Testis (tissue), 3 donors: Measurements from ENCODE around the gene TK2. TPM values are rescaled to one million over a fixed set of nuclear protein-coding genes. Genes with fewer than 3 reads are reported as not detected.

ENCODE experiments used
- DNase-seq: peaks from one replicate; pipeline ENCODE4 v3.0.0-alpha.2; 2019
- H3K27ac ChIP-seq, 2 donors: fragments of 200-600 bp; sonication (generic); one replicate each; pipeline ENCODE4 v1.5.1; 2019
- H3K27me3 ChIP-seq: fragments of 200-600 bp; sonication (generic); one replicate; pipeline ENCODE4 v1.5.1; 2019
- H3K36me3 ChIP-seq: fragments of 200-600 bp; sonication (generic); one replicate; pipeline ENCODE4 v1.5.1; 2017; ENCODE audit warnings: low read depth; ENCODE audit errors: missing control alignments
- H3K4me1 ChIP-seq: fragments of 200-600 bp; sonication (generic); one replicate; pipeline ENCODE4 v1.5.1; 2019
- H3K4me3 ChIP-seq, 2 donors: fragments of 200-600 bp; sonication (generic); one replicate each; pipeline ENCODE4 v1.5.1; 2017 to 2019
- H3K9me3 ChIP-seq: fragments of 200-600 bp; sonication (generic); one replicate; pipeline ENCODE4 v1.5.1; 2017
- POLR2A ChIP-seq: fragments of 450-650 bp; IDR thresholded peaks from one replicate; pipeline ENCODE4 v1.6.1; 2017; ENCODE audit warnings: antibody characterized with exemption, mild to moderate bottlenecking, moderate library complexity
- WGBS, 2 donors: methylation state at CpG; one replicate each; pipeline ENCODE4 v1.1.5; 2018; 5-methylcytosine and 5-hydroxymethylcytosine counted together
- intact Hi-C: fragments of 100-400 bp; cut with DNase I; formaldehyde crosslinking; loops from one replicate; pipeline ENCODE4 v1.15.1; 2023; ENCODE audit warnings: low total_unique reads
- polyA plus RNA-seq: library from polyadenylated mRNA; stranded (reverse); fragments of 350-450 nt; fragmentation: Illumina TruSeq; extraction: RNeasy Lipid Tissue Mini Kit (QIAGEN cat#74804); gene quantifications from one replicate; pipeline ENCODE4 v1.2.3, GENCODE V29; 2014; ENCODE audit warnings: low read depth, low replicate concordance; ENCODE audit not compliant: insufficient read depth
- total RNA-seq, 2 donors: library from RNA; depleted of rRNA; stranded (reverse); fragments of >200 nt; gene quantifications; one replicate each; pipeline ENCODE4 v1.2.3, GENCODE V29; 2016
- TF ChIP-seq, protein P1 (sequence below), 3 experiments: fragments of 450-650 bp in 2 of 3; fragments of 200-600 bp in 1 of 3; sonication (generic) in 1 of 3; IDR thresholded peaks; one replicate each; pipeline ENCODE4 v1.5.1; 2016 to 2019; ENCODE audit warnings: antibody characterized with exemption in 3 of 3, mild to moderate bottlenecking in 2 of 3, moderate library complexity in 1 of 3

TK2 gene
- total and polyA plus RNA-seq, 3 donors from 2014 or later: 51.7 to 73.4 (median 66.8) TPM

DNA sequence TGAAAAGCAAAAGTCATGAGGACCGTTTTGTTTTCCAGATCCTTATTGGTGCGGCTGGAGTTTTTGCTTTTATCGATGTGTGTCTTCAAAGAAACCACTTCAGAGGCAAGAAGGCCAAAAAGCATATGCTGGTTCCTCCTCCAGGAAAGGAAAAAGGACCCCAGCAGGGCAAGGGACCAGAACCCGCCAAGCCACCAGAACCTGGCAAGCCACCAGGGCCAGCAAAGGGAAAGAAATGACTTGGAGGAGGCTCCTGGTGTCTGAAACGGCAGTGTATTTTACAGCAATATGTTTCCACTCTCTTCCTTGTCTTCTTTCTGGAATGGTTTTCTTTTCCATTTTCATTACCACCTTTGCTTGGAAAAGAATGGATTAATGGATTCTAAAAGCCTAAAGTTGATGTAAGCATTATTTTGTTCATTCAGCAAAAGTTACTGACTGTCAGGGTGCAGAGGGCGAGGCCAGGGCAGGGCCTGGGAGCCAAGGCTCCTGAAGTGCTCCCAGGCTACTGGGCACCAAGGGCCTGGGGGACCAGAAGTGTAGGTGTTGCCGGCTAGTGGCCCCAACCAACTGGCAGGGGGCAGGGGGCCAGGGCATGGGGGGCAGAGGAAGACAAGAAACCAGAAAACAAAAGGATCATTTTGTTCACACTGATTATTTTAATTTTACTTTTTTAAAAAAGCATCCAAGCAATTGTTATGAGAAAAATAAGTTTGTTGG is 38.1 kb upstream of the TK2 start:
- Histone ChIP-seq H3K27me3 (no peaks in the 10 kb centered on the region), H3K27ac (no peak overlapping the region), H3K36me3 (no peaks in the 10 kb centered on the region), H3K4me3 (no peak overlapping the region), H3K4me1 (no peaks in the 10 kb centered on the region), H3K9me3 (no peaks in the 10 kb centered on the region)
- TF ChIP-seq POLR2A: no peak
- TF ChIP-seq, protein P1, sequence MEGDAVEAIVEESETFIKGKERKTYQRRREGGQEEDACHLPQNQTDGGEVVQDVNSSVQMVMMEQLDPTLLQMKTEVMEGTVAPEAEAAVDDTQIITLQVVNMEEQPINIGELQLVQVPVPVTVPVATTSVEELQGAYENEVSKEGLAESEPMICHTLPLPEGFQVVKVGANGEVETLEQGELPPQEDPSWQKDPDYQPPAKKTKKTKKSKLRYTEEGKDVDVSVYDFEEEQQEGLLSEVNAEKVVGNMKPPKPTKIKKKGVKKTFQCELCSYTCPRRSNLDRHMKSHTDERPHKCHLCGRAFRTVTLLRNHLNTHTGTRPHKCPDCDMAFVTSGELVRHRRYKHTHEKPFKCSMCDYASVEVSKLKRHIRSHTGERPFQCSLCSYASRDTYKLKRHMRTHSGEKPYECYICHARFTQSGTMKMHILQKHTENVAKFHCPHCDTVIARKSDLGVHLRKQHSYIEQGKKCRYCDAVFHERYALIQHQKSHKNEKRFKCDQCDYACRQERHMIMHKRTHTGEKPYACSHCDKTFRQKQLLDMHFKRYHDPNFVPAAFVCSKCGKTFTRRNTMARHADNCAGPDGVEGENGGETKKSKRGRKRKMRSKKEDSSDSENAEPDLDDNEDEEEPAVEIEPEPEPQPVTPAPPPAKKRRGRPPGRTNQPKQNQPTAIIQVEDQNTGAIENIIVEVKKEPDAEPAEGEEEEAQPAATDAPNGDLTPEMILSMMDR (IDR thresholded peaks at IDR 0.05): no peak
- WGBS, 2 donors: 76 to 84% methylated on average over 7 of the region's 7 CpGs
- intact Hi-C loops: no loop called here
- DNase-seq: no peak

DNA sequence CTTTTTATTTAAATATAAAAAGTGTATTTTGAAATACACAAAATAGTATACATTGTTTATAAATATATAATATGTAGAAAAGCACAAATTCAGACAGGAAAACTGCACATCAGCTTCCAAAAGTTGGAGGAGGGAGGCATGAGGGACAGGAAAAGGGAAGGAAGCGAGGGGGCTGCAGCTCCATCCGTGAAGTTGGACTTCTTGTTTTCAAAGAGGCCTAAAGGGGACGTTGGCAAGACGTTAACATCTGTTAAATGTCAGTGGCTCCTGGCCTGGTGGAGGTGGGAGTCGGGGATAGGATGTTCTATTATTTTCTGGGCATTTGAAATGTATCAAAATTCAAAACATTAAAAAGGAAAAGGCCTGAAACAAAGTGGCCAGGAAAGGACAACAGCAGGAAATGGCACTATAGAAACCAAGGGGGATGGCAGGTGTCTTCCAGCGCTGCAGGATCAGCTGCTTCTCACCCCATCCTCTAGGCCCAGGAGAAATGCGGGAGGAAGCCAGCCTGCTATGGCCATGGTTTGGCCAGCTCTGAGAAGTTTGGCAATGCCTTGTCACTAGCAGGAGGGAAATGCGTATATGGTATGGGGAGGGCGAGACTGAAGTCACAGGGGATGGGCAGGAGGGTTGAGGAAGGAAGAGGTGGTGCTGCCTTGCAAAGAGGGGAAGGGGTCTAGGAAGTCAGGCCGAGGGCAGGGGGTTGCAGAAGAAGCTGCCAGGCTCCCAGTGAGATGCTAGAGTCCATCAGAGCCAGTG is 35.7 kb upstream of the TK2 start:
- Histone ChIP-seq H3K4me3 (no peak overlapping the region), H3K27ac (no peak overlapping the region), H3K36me3 (no peaks in the 10 kb centered on the region), H3K4me1 (no peaks in the 10 kb centered on the region), H3K9me3 (no peaks in the 10 kb centered on the region), H3K27me3 (no peaks in the 10 kb centered on the region)
- no peak for TF ChIP-seq POLR2A
- TF ChIP-seq, protein P1 (IDR thresholded peaks at IDR 0.05): no peak
- intact Hi-C loops: no loop called here
- no peak for DNase-seq
- 62 to 67% methylated on average over 10 of the region's 10 CpGs for WGBS, 2 donors

DNA sequence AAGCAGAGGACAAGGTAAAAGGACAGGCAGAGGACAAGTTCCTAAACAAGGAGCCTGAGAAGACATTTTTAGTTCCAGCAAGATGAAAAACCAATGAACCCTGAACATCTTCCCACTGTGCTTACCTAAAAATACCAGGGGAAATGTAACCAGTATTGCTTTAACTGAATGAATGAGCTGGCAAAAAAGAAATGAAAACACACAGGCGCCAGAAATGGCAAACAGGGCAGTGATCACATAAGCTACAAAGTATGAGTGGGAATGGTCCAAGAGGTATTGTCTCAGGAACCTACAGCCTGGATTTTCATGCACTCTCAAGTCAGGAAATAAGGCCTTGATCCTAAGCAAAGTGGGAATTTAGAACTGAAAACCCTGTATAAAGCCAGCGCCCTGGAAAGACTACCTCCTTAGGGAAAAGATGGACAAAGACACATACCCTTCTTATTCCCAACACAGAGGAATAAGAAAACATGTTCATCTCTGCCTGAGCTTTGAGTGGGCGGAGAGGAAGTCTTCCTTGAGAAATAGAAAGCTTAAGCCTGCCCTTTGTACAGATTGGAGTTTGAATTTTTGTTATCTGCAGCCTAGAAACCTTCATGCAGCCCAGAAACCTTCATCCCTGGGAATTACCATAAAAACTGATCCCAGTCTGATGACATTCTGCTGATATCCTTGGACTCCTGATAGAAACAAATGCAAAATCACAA is 31.5 kb upstream of the TK2 start:
- WGBS, 2 donors: 77 to 89% methylated on average over 3 of the region's 3 CpGs
- TF ChIP-seq, protein P1 (IDR thresholded peaks at IDR 0.05): no peak
- TF ChIP-seq POLR2A: no peak
- H3K4me1 ChIP-seq: peaks cover 6% of the 10 kb centered on the region
- no peaks in the 10 kb centered on the region for H3K36me3 ChIP-seq
- H3K27ac ChIP-seq: no peak overlapping the region
- DNase-seq: no peak
- H3K4me3 ChIP-seq: no peak overlapping the region
- no peaks in the 10 kb centered on the region for H3K27me3 ChIP-seq
- intact Hi-C loops: no loop called here
- H3K9me3 ChIP-seq: no peaks in the 10 kb centered on the region

DNA sequence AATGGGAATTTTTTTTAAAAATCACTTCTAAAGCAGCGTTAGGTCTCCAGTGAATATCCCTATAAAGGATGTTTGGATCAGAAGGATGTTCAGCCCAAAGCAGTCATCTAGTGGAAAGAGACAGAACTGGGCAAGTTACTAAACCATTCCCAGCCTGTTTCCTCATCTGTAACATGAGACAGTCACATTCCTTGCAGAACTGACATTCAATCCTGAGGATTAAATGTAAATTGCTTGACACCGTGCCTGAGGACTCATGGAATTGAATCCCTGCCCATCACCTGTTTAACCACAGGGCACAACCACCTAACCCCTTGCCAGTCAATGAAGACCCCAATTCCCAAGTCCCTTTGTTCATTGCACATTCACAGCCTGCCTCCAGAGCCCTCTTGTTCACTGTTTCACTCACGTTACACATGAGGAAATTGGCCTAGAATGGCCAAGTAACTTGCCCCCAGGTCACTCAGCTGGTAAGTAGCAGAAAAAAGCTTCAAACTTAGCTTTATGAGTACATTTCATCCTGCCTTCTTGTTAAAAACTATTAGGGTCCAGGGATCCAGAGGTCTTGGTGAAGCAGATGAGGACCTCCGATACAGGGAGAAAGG is 30.8 kb upstream of the TK2 start:
- Histone ChIP-seq H3K9me3 (no peaks in the 10 kb centered on the region), H3K4me3 (no peak overlapping the region), H3K27me3 (no peaks in the 10 kb centered on the region), H3K36me3 (no peaks in the 10 kb centered on the region), H3K4me1 (peaks cover 6% of the 10 kb centered on the region), H3K27ac (no peak overlapping the region)
- WGBS, 2 donors: 81 to 88% methylated on average over 4 of the region's 4 CpGs
- intact Hi-C loops: no loop called here
- TF ChIP-seq, protein P1 (IDR thresholded peaks at IDR 0.05): no peak
- no peak for TF ChIP-seq POLR2A
- DNase-seq: no peak
